SK-N-SH treated with all-trans-retinoic acid at 6 μM for 48 hours (cell line): ENCODE measurements around the gene INPP5B.

Experiments
- ARNTL ChIP-seq: fragments of 450-650 bp; formaldehyde crosslinking; IDR thresholded peaks from 2 replicates; pipeline ENCODE4 v1.5.0; 2020; ENCODE audit warnings: low read depth, mild to moderate bottlenecking, moderate library complexity, borderline replicate concordance
- CSRNP3 ChIP-seq: fragments of 250-450 bp; sonication (Bioruptor Pico); IDR thresholded peaks from 2 replicates; pipeline ENCODE4 v1.5.1; 2021; ENCODE audit warnings: mild to moderate bottlenecking, moderate library complexity
- GLIS3 ChIP-seq: fragments of 250-450 bp; sonication (Bioruptor Pico); IDR thresholded peaks from 2 replicates; pipeline ENCODE4 v1.5.0; 2020; ENCODE audit warnings: mild to moderate bottlenecking, moderate library complexity
- PATZ1 ChIP-seq: fragments of 250-450 bp; sonication (Bioruptor Pico); IDR thresholded peaks from 2 replicates; pipeline ENCODE4 v1.8.0; 2020; ENCODE audit warnings: mild to moderate bottlenecking, moderate library complexity, borderline replicate concordance
- POU6F1 ChIP-seq: fragments of 250-450 bp; sonication (Bioruptor Pico); IDR thresholded peaks from 2 replicates; pipeline ENCODE4 v1.8.0; 2021; ENCODE audit warnings: low read depth, mild to moderate bottlenecking, moderate library complexity, borderline replicate concordance
- SNAI2 ChIP-seq: fragments of 250-450 bp; sonication (Bioruptor Pico); IDR thresholded peaks from 2 replicates; pipeline ENCODE4 v1.5.0; 2020; ENCODE audit warnings: mild to moderate bottlenecking, moderate library complexity
- TSHZ2 ChIP-seq: fragments of 250-450 bp; sonication (Bioruptor Pico); IDR thresholded peaks from 2 replicates; pipeline ENCODE4 v1.5.0; 2020; ENCODE audit warnings: mild to moderate bottlenecking, moderate library complexity
- ZNF565 ChIP-seq: fragments of 450-650 bp; formaldehyde crosslinking; conservative IDR thresholded peaks from 2 replicates; pipeline ENCODE4 v1.5.0; 2020; ENCODE audit warnings: low read depth, mild to moderate bottlenecking, moderate library complexity

- TF ChIP-seq PATZ1 (CRISPR knock-in tag) (no peak), POU6F1 (no peak), ZNF565 (no peak), CSRNP3 (CRISPR knock-in tag) (no peak), ARNTL (CRISPR knock-in tag) (no peak), TSHZ2 (CRISPR knock-in tag) (no peak), GLIS3 (CRISPR knock-in tag) (no peak), SNAI2 (CRISPR knock-in tag) (no peak)
Measured at GRCh38 chr1:37932759-37933158, 14.1 kb downstream of the INPP5B start.
